AG09309 (cell line): Measurements from ENCODE around the gene LCLAT1.

Source experiments
- DNase-seq: peaks from one replicate; pipeline ENCODE4 v3.0.0-alpha.2; 2010; ENCODE audit warnings: low read depth
- H3K4me3 ChIP-seq: 2 replicates; pipeline ENCODE4 v1.5.1; 2011; ENCODE audit warnings: mild to moderate bottlenecking, low read depth, low read length, moderate library complexity; ENCODE audit not compliant: control insufficient read depth
- CTCF ChIP-seq: IDR thresholded peaks from 2 replicates; pipeline ENCODE4 v1.5.1; 2011; ENCODE audit warnings: mild to moderate bottlenecking, low read depth, low read length, inconsistent platforms; ENCODE audit not compliant: insufficient read depth, control insufficient read depth; ENCODE audit errors: missing control alignments

LCLAT1 gene

GRCh38 chr2:30548386-30548785 lies 101.3 kb downstream of the LCLAT1 start:
- no peak for DNase-seq
- no peak overlapping the region for H3K4me3 ChIP-seq
- no peak for TF ChIP-seq CTCF

DNA sequence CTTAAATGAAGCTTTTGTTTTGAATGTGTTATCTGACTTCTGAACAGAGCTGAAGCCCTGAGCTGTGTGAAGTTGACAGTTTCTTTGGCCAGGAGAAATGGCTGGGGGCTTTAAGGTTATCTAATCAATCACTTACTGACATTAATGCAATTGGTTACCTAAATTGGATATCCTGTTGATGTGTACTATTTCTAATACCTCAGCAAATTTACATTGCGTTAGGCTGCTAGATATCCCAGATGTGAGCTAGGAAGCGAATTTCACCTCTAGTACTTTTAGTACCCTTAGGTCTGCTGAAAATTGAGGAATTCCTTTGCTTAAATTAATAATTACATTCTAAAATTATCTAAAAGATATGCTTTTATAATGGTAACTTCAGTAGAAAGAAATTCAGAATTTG lies 102.0 kb downstream of the LCLAT1 start:
- DNase-seq = no peak
- no peak overlapping the region for H3K4me3 ChIP-seq
- TF ChIP-seq CTCF = no peak

GRCh38 chr2:30559544-30560275 lies 112.7 kb downstream of the LCLAT1 start:
- no peak for DNase-seq
- no peak for TF ChIP-seq CTCF
- H3K4me3 ChIP-seq = no peak overlapping the region

- no peak for DNase-seq
- H3K4me3 ChIP-seq = no peak overlapping the region
- TF ChIP-seq CTCF = no peak
Measured at GRCh38 chr2:30561349-30561748, 114.3 kb downstream of the LCLAT1 start.

GRCh38 chr2:30565851-30566358 lies 118.9 kb downstream of the LCLAT1 start:
- DNase-seq = peak; percentile 18
- TF ChIP-seq CTCF = no peak
- no peak overlapping the region for H3K4me3 ChIP-seq

GRCh38 chr2:30566631-30567030 lies 119.6 kb downstream of the LCLAT1 start:
- no peak for TF ChIP-seq CTCF
- DNase-seq = peak; percentile 13

More at GRCh38 chr2:30566631-30567030, 119.6 kb downstream of the LCLAT1 start:
- no peak overlapping the region for H3K4me3 ChIP-seq
